MM.1S (cell line): ENCODE data around the gene SCLY.

Source experiments
- DNase-seq: peaks from one replicate; pipeline ENCODE4 v3.0.0-alpha.2; 2015
- H2AFZ ChIP-seq: fragments of 300-600 bp; sonication (generic); 2 replicates; pipeline ENCODE4 v1.6.0; 2016; ENCODE audit warnings: antibody characterized with exemption, low read length
- H3F3A ChIP-seq: fragments of 300-600 bp; sonication (generic); 2 replicates; pipeline ENCODE4 v1.6.1; 2016; ENCODE audit warnings: mild to moderate bottlenecking, antibody characterized with exemption, low read length, moderate library complexity, mixed read lengths; ENCODE audit not compliant: insufficient read depth
- H3K27ac ChIP-seq: fragments of 300-600 bp; sonication (generic); 2 replicates; pipeline ENCODE4 v1.5.1; 2016; ENCODE audit warnings: mild to moderate bottlenecking, low read length
- H3K27me3 ChIP-seq: fragments of 300-600 bp; sonication (generic); replicated peaks from 2 replicates; pipeline ENCODE4 v1.6.0; 2016; ENCODE audit warnings: low read length; ENCODE audit not compliant: insufficient read depth
- H3K36me3 ChIP-seq: fragments of 300-600 bp; sonication (generic); replicated peaks from 2 replicates; pipeline ENCODE4 v1.6.1; 2016; ENCODE audit warnings: mild to moderate bottlenecking, low read length, mixed read lengths; ENCODE audit not compliant: insufficient read depth
- H3K4me1 ChIP-seq: fragments of 300-600 bp; sonication (generic); 2 replicates; pipeline ENCODE4 v1.6.1; 2016; ENCODE audit warnings: low read length, mixed read lengths
- H3K4me2 ChIP-seq: fragments of 300-600 bp; sonication (generic); 2 replicates; pipeline ENCODE4 v1.6.0; 2016; ENCODE audit warnings: low read depth, low read length
- H3K4me3 ChIP-seq: fragments of 300-600 bp; sonication (generic); 2 replicates; pipeline ENCODE4 v1.5.1; 2016; ENCODE audit warnings: low read length, mixed read lengths
- H3K79me2 ChIP-seq: fragments of 300-600 bp; sonication (generic); 2 replicates; pipeline ENCODE4 v1.6.1; 2016; ENCODE audit warnings: mixed run types, low read length, mixed read lengths
- H3K9ac ChIP-seq: fragments of 300-600 bp; sonication (generic); 2 replicates; pipeline ENCODE4 v1.6.1; 2016; ENCODE audit warnings: low read length, mixed read lengths
- H3K9me2 ChIP-seq: fragments of 300-600 bp; sonication (generic); replicated peaks from 2 replicates; pipeline ENCODE4 v1.6.1; 2016; ENCODE audit warnings: mild to moderate bottlenecking, low read length, mixed read lengths; ENCODE audit not compliant: insufficient read depth
- H3K9me3 ChIP-seq: fragments of 300-600 bp; sonication (generic); replicated peaks from 2 replicates; pipeline ENCODE4 v1.6.1; 2016; ENCODE audit warnings: mild to moderate bottlenecking, low read length, mixed read lengths; ENCODE audit not compliant: insufficient read depth
- H4K20me1 ChIP-seq: fragments of 300-600 bp; sonication (generic); 2 replicates; pipeline ENCODE4 v1.6.1; 2016; ENCODE audit warnings: mild to moderate bottlenecking, low read length, moderate library complexity, mixed read lengths; ENCODE audit not compliant: insufficient read depth
- CTCF ChIP-seq: fragments of 300-600 bp; sonication (generic); IDR thresholded peaks from 2 replicates; pipeline ENCODE4 v1.5.1; 2016; ENCODE audit warnings: antibody characterized with exemption, low read length, mixed read lengths
- EZH2 ChIP-seq: fragments of 300-600 bp; sonication (generic); optimal IDR thresholded peaks from 2 replicates; pipeline ENCODE3; 2017; ENCODE audit warnings: low read depth, mild to moderate bottlenecking, antibody characterized with exemption, low read length, mixed read lengths
- EZH2phosphoT487 ChIP-seq: fragments of 300-600 bp; sonication (generic); IDR thresholded peaks from 2 replicates; pipeline ENCODE4 v1.6.1; 2018; ENCODE audit warnings: antibody characterized with exemption, low read length

The SCLY gene

GRCh38 chr2:238084761-238085160 lies 24.0 kb downstream of the SCLY start:
- no peak overlapping the region for H2AFZ ChIP-seq
- no peak overlapping the region for H3K27ac ChIP-seq
- no peaks in the 10 kb centered on the region for H3K27me3 ChIP-seq
- H3K9me2 ChIP-seq = no peaks in the 10 kb centered on the region
- H3K4me1 ChIP-seq = no peaks in the 10 kb centered on the region
- H3K79me2 ChIP-seq = no peaks in the 10 kb centered on the region
- no peak for TF ChIP-seq EZH2phosphoT487
- no peak for TF ChIP-seq EZH2
- no peak for TF ChIP-seq CTCF
- DNase-seq = no peak
- no peaks in the 10 kb centered on the region for H4K20me1 ChIP-seq
- H3K9me3 ChIP-seq = no peaks in the 10 kb centered on the region
- H3F3A ChIP-seq = no peaks in the 10 kb centered on the region
- no peak overlapping the region for H3K9ac ChIP-seq
- no peak overlapping the region for H3K4me2 ChIP-seq
- H3K4me3 ChIP-seq = no peak overlapping the region
- H3K36me3 ChIP-seq = no peaks in the 10 kb centered on the region

- Histone ChIP-seq H3K4me2 (no peak overlapping the region), H3K9ac (no peak overlapping the region), H3K27ac (no peak overlapping the region), H2AFZ (no peak overlapping the region), H3K27me3 (no peaks in the 10 kb centered on the region), H4K20me1 (no peaks in the 10 kb centered on the region), H3F3A (no peaks in the 10 kb centered on the region), H3K9me2 (no peaks in the 10 kb centered on the region), H3K4me3 (no peak overlapping the region), H3K4me1 (no peaks in the 10 kb centered on the region), H3K36me3 (no peaks in the 10 kb centered on the region), H3K9me3 (no peaks in the 10 kb centered on the region), H3K79me2 (no peaks in the 10 kb centered on the region)
- TF ChIP-seq EZH2phosphoT487 (no peak), CTCF (no peak), EZH2 (no peak)
- DNase-seq = no peak
Measured at GRCh38 chr2:238085899-238086298, 25.1 kb downstream of the SCLY start.

DNA sequence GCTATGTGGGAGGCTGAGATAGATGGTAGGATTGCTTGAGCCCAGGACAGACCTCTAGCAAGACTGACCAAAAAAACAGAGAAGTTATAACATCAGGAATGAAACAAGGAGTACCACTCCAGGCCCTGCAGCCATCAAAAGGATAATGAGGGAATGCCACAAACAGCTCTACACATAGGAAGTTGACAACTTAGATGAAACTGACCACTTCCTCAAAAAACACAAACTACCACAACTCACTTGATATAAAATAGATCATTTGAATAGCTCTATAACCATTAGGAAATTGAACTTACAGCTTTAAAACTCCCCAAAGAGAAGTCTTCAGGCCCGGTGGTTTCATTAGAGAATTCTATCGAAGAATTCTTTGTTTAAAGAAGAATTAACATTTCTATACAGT lies 26.4 kb downstream of the SCLY start:
- Histone ChIP-seq H3K36me3 (no peaks in the 10 kb centered on the region), H3K79me2 (no peaks in the 10 kb centered on the region), H3K9ac (no peak overlapping the region), H2AFZ (no peak overlapping the region), H3K4me3 (no peak overlapping the region), H3K9me3 (no peaks in the 10 kb centered on the region), H3K4me2 (no peak overlapping the region), H3K9me2 (no peaks in the 10 kb centered on the region), H3F3A (no peaks in the 10 kb centered on the region), H3K27ac (no peak overlapping the region), H3K27me3 (no peaks in the 10 kb centered on the region), H4K20me1 (no peaks in the 10 kb centered on the region), H3K4me1 (no peaks in the 10 kb centered on the region)
- DNase-seq = no peak
- TF ChIP-seq EZH2phosphoT487 (no peak), EZH2 (no peak), CTCF (no peak)

- Histone ChIP-seq H3K9me2 (no peaks in the 10 kb centered on the region), H3K27me3 (no peaks in the 10 kb centered on the region), H3K9ac (no peak overlapping the region), H3K4me3 (no peak overlapping the region), H2AFZ (no peak overlapping the region), H3K36me3 (no peaks in the 10 kb centered on the region), H3K4me2 (no peak overlapping the region), H3K27ac (no peak overlapping the region), H3K4me1 (no peaks in the 10 kb centered on the region), H3K79me2 (no peaks in the 10 kb centered on the region), H3K9me3 (no peaks in the 10 kb centered on the region), H4K20me1 (no peaks in the 10 kb centered on the region), H3F3A (no peaks in the 10 kb centered on the region)
- TF ChIP-seq EZH2phosphoT487 (no peak), CTCF (no peak), EZH2 (no peak)
- no peak for DNase-seq
Measured at GRCh38 chr2:238090887-238091286, 30.1 kb downstream of the SCLY start.
